Erythroblast (primary cell): ENCODE measurements around the gene PTPRT.

Experiments
- GATA1 ChIP-seq: IDR thresholded peaks from 2 replicates; pipeline ENCODE4 v1.6.1; 2011; ENCODE audit warnings: low read depth, mild to moderate bottlenecking, control low read depth, low read length, moderate library complexity
- POLR2A ChIP-seq: IDR thresholded peaks from 2 replicates; pipeline ENCODE4 v1.6.1; 2011; ENCODE audit warnings: mild to moderate bottlenecking, low read length

DNA sequence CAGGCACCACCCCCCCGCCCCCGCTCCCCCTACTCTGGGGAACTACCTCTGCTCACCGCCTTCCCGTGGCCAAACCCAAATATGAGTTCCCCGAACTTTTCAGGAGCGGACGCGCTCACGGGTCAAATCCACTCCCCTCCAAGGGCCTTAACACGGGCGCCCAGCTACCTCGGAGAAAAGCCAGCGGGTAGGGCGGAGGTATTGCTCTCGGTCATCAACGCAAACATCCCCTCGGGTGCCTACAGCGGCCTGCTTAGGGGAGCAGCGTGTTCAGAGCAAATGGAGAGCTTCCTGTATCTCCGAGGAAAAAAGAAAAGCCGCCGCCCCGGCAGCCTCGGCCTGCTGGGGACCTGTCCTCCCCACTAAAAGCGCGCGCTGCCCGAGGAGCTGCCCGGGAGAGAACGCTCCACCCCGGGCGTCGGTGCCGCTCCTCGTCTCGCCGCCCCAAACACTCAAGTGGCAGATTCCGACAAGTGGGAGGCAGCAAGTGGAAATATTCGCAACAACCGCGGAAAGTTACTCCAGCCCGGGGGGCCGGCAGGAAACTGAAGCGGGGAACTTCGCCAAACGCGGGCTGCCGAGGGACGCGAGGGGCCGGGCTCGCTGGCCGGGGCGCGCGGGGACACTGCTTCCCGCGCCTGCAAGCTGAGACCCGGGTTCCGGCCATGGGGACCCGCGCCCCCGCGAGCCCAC is 699 bp downstream of the PTPRT start:
- no peak for TF ChIP-seq POLR2A
- TF ChIP-seq GATA1: no peak
